ENCODE results near the gene WDR37.

WDR37 gene

DNA sequence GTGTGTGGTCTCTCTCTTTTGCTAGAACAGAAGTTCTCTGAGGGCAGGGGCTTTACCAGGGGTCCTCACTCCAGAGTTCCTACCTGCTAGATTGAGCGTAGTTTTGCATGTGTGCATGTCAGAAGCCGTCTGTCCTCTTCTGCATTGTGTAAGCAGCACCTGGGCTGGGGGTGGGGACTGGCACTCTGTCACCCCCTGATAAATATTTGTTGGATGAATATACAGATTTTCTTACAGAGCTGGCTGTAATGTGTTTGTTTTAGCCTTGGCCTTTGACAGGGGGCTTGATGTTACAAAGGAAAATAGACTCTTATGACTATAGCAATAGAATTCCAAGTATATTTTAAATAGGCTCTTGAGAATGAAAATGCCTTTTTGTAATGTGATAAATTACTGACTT is 46.6 kb downstream of the WDR37 start:
- peaks cover 6% of the 10 kb centered on the region for H3K4me1 ChIP-seq (ENCODE audit: low read depth, poor library complexity, severe bottlenecking)
- H3K9ac ChIP-seq, result no peak overlapping the region
- H4K20me1 ChIP-seq (ENCODE audit: insufficient read depth), result no peaks in the 10 kb centered on the region
- no peak for TF ChIP-seq CTCF (conservative IDR thresholded peaks at IDR 0.05; ENCODE audit: low read depth, low read length)
- no peaks in the 10 kb centered on the region; the same call in 1 of the 2 replicates for H3K36me3 ChIP-seq (ENCODE audit: insufficient read depth)
- no peaks in the 10 kb centered on the region for H3K27me3 ChIP-seq (ENCODE audit: insufficient read depth, low read depth)
- H3K4me3 ChIP-seq (IDR thresholded peaks at IDR 0.05; ENCODE audit: insufficient read depth, low read depth, low read length), result no peak overlapping the region
- H3K79me2 ChIP-seq (ENCODE audit: insufficient read depth, low read depth), result no peaks in the 10 kb centered on the region
- H3K27ac ChIP-seq, result no peak overlapping the region
- H2AFZ ChIP-seq (ENCODE audit: low read depth), result no peak overlapping the region
- H3K4me2 ChIP-seq, result no peak overlapping the region

DNA sequence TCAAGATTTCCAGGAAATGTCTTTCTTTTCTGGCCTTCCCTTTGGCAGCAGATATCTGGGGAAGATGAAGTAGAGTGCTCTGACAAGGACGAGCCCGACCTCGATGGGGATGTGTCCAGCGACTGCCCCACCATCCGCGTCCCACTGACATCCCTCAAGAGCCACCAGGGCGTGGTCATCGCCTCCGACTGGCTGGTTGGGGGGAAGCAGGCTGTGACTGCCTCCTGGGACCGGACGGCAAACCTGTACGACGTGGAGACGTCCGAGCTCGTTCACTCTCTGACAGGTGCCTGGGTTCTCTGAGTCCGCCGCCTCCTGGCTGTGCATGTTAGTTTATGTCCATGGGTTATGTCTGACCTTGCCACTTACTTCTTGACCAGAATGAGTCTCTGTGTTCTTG is 47.4 kb downstream of the WDR37 start:
- Histone ChIP-seq H3K27me3 (ENCODE audit: insufficient read depth, low read depth) (no peaks in the 10 kb centered on the region), H3K4me2 (no peak overlapping the region), H3K27ac (no peak overlapping the region), H3K36me3 (ENCODE audit: insufficient read depth) (no peaks in the 10 kb centered on the region; the same call in 1 of the 2 replicates), H3K9ac (no peak overlapping the region), H2AFZ (ENCODE audit: low read depth) (no peak overlapping the region), H3K79me2 (ENCODE audit: insufficient read depth, low read depth) (no peaks in the 10 kb centered on the region), H3K4me1 (ENCODE audit: low read depth, poor library complexity, severe bottlenecking) (peaks cover 13% of the 10 kb centered on the region), H4K20me1 (ENCODE audit: insufficient read depth) (no peaks in the 10 kb centered on the region), H3K4me3 (IDR thresholded peaks at IDR 0.05; ENCODE audit: insufficient read depth, low read depth, low read length) (no peak overlapping the region)
- TF ChIP-seq CTCF (conservative IDR thresholded peaks at IDR 0.05; ENCODE audit: low read depth, low read length), result no peak

DNA sequence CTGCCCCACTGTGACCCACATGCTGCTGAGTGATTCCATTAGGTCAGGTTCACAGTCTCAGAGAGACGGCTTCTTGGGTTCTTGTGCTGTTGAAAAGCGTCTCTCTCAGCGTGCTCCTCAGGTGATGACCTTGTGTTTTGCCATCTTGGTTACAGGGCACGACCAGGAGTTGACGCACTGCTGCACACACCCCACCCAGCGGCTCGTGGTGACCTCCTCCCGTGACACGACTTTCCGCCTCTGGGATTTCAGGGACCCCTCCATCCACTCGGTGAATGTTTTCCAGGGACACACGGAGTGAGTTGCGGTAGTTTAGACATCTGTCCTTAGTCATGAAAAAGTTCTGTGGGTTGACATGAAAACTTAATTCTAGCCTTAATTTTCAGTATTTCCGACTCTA is 48.8 kb downstream of the WDR37 start:
- no peaks in the 10 kb centered on the region for H4K20me1 ChIP-seq (ENCODE audit: insufficient read depth)
- H3K27ac ChIP-seq, result no peak overlapping the region
- H3K9ac ChIP-seq, result no peak overlapping the region
- H3K4me2 ChIP-seq, result no peak overlapping the region
- H3K36me3 ChIP-seq (ENCODE audit: insufficient read depth), result no peaks in the 10 kb centered on the region; the same call in 1 of the 2 replicates
- no peaks in the 10 kb centered on the region for H3K27me3 ChIP-seq (ENCODE audit: insufficient read depth, low read depth)
- H2AFZ ChIP-seq (ENCODE audit: low read depth), result no peak overlapping the region
- TF ChIP-seq CTCF (conservative IDR thresholded peaks at IDR 0.05; ENCODE audit: low read depth, low read length), result no peak
- no peak overlapping the region for H3K4me3 ChIP-seq (IDR thresholded peaks at IDR 0.05; ENCODE audit: insufficient read depth, low read depth, low read length)
- H3K4me1 ChIP-seq (ENCODE audit: low read depth, poor library complexity, severe bottlenecking), result peaks cover 18% of the 10 kb centered on the region
- no peaks in the 10 kb centered on the region for H3K79me2 ChIP-seq (ENCODE audit: insufficient read depth, low read depth)

DNA sequence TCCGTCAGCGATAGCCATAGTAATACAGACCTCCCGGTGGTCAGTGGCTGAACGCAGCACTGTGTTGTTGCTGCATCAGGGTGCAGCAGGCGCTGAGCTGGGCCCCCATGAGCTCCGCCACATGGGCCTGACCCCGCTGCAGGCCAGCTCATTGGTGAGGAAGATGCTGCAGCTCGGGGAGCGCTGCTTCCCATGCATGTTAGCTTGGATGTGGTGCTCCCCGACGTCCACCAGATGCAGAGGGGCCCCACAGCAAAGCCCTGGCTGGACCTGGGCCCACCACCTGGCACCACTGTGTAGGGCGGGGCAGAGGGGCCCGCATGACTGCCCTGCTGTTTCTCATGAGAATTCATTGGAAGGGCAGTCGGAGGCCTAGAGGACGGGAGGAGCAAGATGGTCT is 50.8 kb downstream of the WDR37 start:
- Histone ChIP-seq H3K27me3 (ENCODE audit: insufficient read depth, low read depth) (no peaks in the 10 kb centered on the region), H3K79me2 (ENCODE audit: insufficient read depth, low read depth) (no peaks in the 10 kb centered on the region; the same call in 1 of the 2 replicates), H4K20me1 (ENCODE audit: insufficient read depth) (no peaks in the 10 kb centered on the region), H3K4me3 (IDR thresholded peaks at IDR 0.05; ENCODE audit: insufficient read depth, low read depth, low read length) (no peak overlapping the region), H3K9ac (no peak overlapping the region), H3K4me1 (ENCODE audit: low read depth, poor library complexity, severe bottlenecking) (peaks cover 18% of the 10 kb centered on the region), H3K27ac (no peak overlapping the region), H2AFZ (ENCODE audit: low read depth) (no peak overlapping the region), H3K36me3 (ENCODE audit: insufficient read depth) (no peaks in the 10 kb centered on the region; the same call in 1 of the 2 replicates), H3K4me2 (no peak overlapping the region)
- TF ChIP-seq CTCF (conservative IDR thresholded peaks at IDR 0.05; ENCODE audit: low read depth, low read length), result no peak
